K562 (cell line): ENCODE measurements around the gene CALY.

Experiments used
- CBFB ChIP-seq: sonication (generic); formaldehyde crosslinking; IDR thresholded peaks from 2 replicates; pipeline ENCODE4 v1.4.0; 2020; ENCODE audit warnings: mild to moderate bottlenecking, missing genetic modification reagents
- CREB1 ChIP-seq, 2 experiments: sonication (generic) in 1 of 2; formaldehyde crosslinking in 1 of 2; IDR thresholded peaks; 2 replicates each; pipeline versions ENCODE4 v1.6.1 to v1.8.0; 2012 to 2022; ENCODE audit warnings: inconsistent platforms in 1 of 2, mild to moderate bottlenecking in 1 of 2, missing genetic modification reagents in 1 of 2, moderate library complexity in 1 of 2
- JUN ChIP-seq, 2 experiments: sonication (generic) in 1 of 2; formaldehyde crosslinking in 1 of 2; IDR thresholded peaks; 2 replicates each; pipeline versions ENCODE4 v1.6.1 to v1.8.0; 2012 to 2022; ENCODE audit warnings: borderline replicate concordance in 2 of 2, mild to moderate bottlenecking in 2 of 2, improper control_type of control experiment in 1 of 2, low read depth in 1 of 2, low read length in 1 of 2, missing genetic modification reagents in 1 of 2
- MAFG ChIP-seq: fragments of 450-650 bp; conservative IDR thresholded peaks from 2 replicates; pipeline ENCODE4 v1.6.1; 2016; ENCODE audit warnings: missing genetic modification characterization, missing compliant biosample characterization
- PATZ1 ChIP-seq: fragments of 250-450 bp; sonication (Bioruptor Pico); IDR thresholded peaks from 2 replicates; pipeline ENCODE4 v1.5.0; 2020; ENCODE audit warnings: mild to moderate bottlenecking, borderline replicate concordance
- POLR2AphosphoS5 ChIP-seq: IDR thresholded peaks from 2 replicates; pipeline ENCODE4 v1.6.1; 2011; ENCODE audit warnings: mild to moderate bottlenecking, low read depth, low read length, moderate library complexity; ENCODE audit not compliant: control insufficient read depth, insufficient read depth
- RAD21 ChIP-seq, 2 experiments: fragments of 250-450 bp in 1 of 2; fragments of 450-650 bp in 1 of 2; sonication (Bioruptor Pico) in 1 of 2; formaldehyde crosslinking in 1 of 2; IDR thresholded peaks in 1 of 2; conservative IDR thresholded peaks in 1 of 2; 2 replicates each; pipeline versions ENCODE4 v1.4.0 to v1.8.0; 2020 to 2022; ENCODE audit warnings: mild to moderate bottlenecking in 2 of 2, moderate library complexity in 1 of 2
- SAFB2 ChIP-seq: fragments of 200-400 bp; formaldehyde crosslinking; IDR thresholded peaks from 2 replicates; pipeline ENCODE4 v1.6.1; 2018; ENCODE audit warnings: borderline replicate concordance, low read length, low read depth, moderate library complexity; ENCODE audit not compliant: severe bottlenecking

- TF ChIP-seq PATZ1 (CRISPR knock-in tag), result no peak
- no peak for TF ChIP-seq POLR2AphosphoS5
- TF ChIP-seq JUN (IDR thresholded peaks at IDR 0.05; ENCODE audit: borderline replicate concordance, low read depth, low read length), result no peak
- TF ChIP-seq JUN (CRISPR knock-in tag; IDR thresholded peaks at IDR 0.05; ENCODE audit: borderline replicate concordance), result no peak
- no peak for TF ChIP-seq CBFB (CRISPR knock-in tag)
- TF ChIP-seq CREB1 (IDR thresholded peaks at IDR 0.05), result no peak
- TF ChIP-seq CREB1 (CRISPR knock-in tag; IDR thresholded peaks at IDR 0.05), result no peak
- TF ChIP-seq SAFB2, result no peak
- TF ChIP-seq MAFG (tag), result no peak
- TF ChIP-seq RAD21 (CRISPR knock-in tag; conservative IDR thresholded peaks at IDR 0.05 in 1 of 2, IDR thresholded peaks at IDR 0.05 in 1 of 2), result no peak
These were observed 42.6 kb upstream of the CALY start, which contains the start of gene PAOX for GRCh38 chr10:133379152-133379800.
